GM12873 (cell line): ENCODE data around the gene LMF1.

Experiments
- TF ChIP-seq, protein P1 (sequence below): IDR thresholded peaks from 2 replicates; pipeline ENCODE4 v1.5.1; 2012; ENCODE audit warnings: low read depth, mild to moderate bottlenecking, moderate library complexity, low read length, control low read depth; ENCODE audit not compliant: insufficient read depth; ENCODE audit errors: missing control alignments

Gene LMF1

GRCh38 chr16:999677-1000076, 28.9 kb upstream of the LMF1 start:
- TF ChIP-seq, protein P1, sequence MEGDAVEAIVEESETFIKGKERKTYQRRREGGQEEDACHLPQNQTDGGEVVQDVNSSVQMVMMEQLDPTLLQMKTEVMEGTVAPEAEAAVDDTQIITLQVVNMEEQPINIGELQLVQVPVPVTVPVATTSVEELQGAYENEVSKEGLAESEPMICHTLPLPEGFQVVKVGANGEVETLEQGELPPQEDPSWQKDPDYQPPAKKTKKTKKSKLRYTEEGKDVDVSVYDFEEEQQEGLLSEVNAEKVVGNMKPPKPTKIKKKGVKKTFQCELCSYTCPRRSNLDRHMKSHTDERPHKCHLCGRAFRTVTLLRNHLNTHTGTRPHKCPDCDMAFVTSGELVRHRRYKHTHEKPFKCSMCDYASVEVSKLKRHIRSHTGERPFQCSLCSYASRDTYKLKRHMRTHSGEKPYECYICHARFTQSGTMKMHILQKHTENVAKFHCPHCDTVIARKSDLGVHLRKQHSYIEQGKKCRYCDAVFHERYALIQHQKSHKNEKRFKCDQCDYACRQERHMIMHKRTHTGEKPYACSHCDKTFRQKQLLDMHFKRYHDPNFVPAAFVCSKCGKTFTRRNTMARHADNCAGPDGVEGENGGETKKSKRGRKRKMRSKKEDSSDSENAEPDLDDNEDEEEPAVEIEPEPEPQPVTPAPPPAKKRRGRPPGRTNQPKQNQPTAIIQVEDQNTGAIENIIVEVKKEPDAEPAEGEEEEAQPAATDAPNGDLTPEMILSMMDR, result no peak

DNA sequence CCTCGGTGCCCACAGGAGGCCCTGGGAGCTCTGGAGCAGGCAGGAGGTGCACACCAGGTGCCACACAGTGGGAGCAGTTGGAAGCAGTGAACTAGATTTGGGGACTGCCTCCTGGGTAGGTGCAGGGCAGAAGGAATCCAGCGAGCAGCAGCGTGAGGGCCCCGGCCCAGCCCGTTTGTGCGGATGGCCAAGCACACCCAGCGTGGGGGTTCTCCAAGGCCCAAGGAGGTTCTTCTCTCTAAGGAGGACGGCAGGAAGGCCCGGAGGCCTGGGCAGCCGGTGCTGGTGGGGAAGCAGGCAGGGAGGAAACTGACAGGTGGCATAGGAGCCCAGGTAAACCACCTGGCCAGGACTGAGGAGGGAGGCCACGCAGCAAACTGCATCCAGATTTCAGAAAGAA, 27.8 kb upstream of the LMF1 start:
- TF ChIP-seq, protein P1, result no peak

GRCh38 chr16:998211-998610, 27.4 kb upstream of the LMF1 start:
- TF ChIP-seq, protein P1, result no peak

DNA sequence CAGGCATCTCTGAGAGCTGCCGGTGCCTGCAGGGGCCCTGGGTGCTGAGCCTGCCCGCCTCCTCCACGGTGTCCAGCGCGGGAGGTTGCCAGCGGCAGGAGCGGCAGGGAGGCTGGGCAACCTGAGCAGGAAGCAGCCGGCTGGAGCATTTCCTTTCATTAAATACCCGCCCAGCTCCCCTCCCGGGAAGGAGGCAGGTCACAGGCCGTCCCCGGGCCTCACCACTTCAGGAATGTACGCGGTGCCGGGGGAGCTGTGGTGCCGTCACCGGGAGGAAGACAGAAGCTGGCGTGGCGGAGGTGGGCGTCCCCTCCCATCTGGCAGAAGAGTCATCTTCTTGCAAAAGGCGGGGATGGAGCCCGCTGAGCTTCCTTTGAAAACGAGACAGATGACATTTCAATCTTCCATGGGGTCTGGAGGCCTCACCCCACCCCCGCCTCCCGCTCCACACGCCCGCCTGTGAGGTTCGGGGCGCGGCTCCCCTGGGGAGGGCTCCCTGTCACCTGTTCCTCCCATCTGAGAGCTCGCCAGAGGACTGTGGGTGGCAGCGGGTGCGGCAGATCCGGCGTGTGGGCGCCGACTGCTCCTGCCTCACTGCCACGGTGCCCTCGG, 26.8 kb upstream of the LMF1 start:
- TF ChIP-seq, protein P1, result no peak

DNA sequence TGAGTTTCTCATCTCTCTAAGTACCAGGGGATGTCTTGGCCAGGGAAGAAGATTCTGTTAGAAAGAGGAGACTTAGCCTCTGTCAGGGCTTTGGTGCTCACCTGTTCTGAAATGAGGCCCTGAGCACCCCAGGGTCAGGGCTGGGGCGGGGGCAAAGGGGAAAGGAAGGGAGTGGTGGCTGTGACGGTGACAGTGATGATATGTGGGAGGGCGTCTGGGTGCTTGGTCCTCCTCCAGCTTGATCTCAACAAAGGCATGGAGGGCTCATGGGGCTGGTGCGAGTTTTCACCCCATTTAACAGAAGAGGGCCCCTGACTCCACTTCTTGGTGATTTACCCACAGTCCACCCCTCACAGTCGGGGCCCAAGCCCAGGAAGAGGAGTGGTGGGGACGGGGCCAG, 25.9 kb upstream of the LMF1 start:
- TF ChIP-seq, protein P1, result no peak

GRCh38 chr16:995783-996182, 25.0 kb upstream of the LMF1 start:
- TF ChIP-seq, protein P1, result no peak

DNA sequence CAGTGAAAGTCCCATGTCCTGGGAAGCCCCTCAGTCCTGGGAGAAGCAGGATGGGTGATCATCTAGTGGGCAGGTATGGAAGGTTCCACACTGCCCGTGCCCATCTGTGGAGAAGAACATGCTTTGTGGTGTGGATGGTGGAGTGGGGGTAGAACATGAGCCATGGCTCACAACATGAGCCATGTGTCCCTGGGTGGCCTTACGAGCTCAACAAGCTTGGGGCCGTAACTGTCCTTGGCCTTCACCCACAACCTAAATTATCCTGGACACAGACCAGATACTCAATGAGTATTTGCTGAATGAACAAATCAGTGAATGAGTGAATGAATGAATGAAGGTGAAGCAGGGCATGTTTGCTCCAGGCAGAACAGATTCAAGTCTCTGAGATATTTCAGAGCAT, 24.3 kb upstream of the LMF1 start:
- TF ChIP-seq, protein P1, result no peak

- TF ChIP-seq, protein P1, result no peak
These were observed 22.9 kb upstream of the LMF1 start for GRCh38 chr16:993731-994130.
